Activated CD4-positive, CD25-positive, alpha-beta regulatory T cell treated with anti-CD3 and anti-CD28 coated beads, Interleukin-2, amount 50 U/mL, for 16 hours (primary cell): ENCODE measurements around the gene NKAP.
"Not testable (repeated sequence)": the region's sequence is repeated elsewhere in the genome, so short reads cannot be mapped to it uniquely, and the experiment has no call there.

Experiments used
- DNase-seq: peaks from one replicate; pipeline ENCODE4 v3.0.0-alpha.2; 2020; ENCODE audit warnings: low read depth, low spot score

NKAP gene

GRCh38 chrX:119941336-119941735, 2.2 kb downstream of the NKAP start:
- DNase-seq, result no peak

- DNase-seq, result no peak
These were observed 8.2 kb downstream of the NKAP start for GRCh38 chrX:119935215-119935874.

GRCh38 chrX:119922391-119922790, 21.2 kb downstream of the NKAP start:
- DNase-seq, result not testable (repeated sequence)

- no peak for DNase-seq
These were observed 23.5 kb downstream of the NKAP start for GRCh38 chrX:119919835-119920585.

GRCh38 chrX:119917877-119918276, 25.7 kb downstream of the NKAP start:
- no peak for DNase-seq

- no peak for DNase-seq
These were observed 27.2 kb downstream of the NKAP start for GRCh38 chrX:119916310-119916709.

- no peak for DNase-seq
These were observed 42.6 kb downstream of the NKAP start for GRCh38 chrX:119900976-119901375.

- no peak for DNase-seq
These were observed 44.4 kb downstream of the NKAP start for GRCh38 chrX:119899125-119899524.

GRCh38 chrX:119895843-119896326, 47.7 kb downstream of the NKAP start, which contains the start of gene AKAP14:
Gene AKAP14, plus strand, starts transcription at chrX:119895893. Its CDS starts 7,331 bp downstream, at chrX:119903224.
- no peak for DNase-seq

GRCh38 chrX:119891961-119892692, 51.4 kb downstream of the NKAP start:
- DNase-seq, result not testable (repeated sequence)

- not testable (repeated sequence) for DNase-seq
These were observed 52.9 kb downstream of the NKAP start for GRCh38 chrX:119890626-119891025.

- DNase-seq, result peak; percentile 25
These were observed 55.7 kb downstream of the NKAP start for GRCh38 chrX:119887721-119888425.

GRCh38 chrX:119885554-119886428, 57.8 kb downstream of the NKAP start:
- DNase-seq, result no peak

GRCh38 chrX:119880552-119881437, 62.8 kb downstream of the NKAP start:
- DNase-seq, result no peak

- DNase-seq, result no peak
These were observed 63.5 kb downstream of the NKAP start for GRCh38 chrX:119880076-119880475.

GRCh38 chrX:119878740-119879139, 64.8 kb downstream of the NKAP start:
- no peak for DNase-seq

GRCh38 chrX:119871599-119872395, 71.8 kb downstream of the NKAP start, which contains the start of the genes NDUFA1 and RNF113A:
Gene NDUFA1, plus strand, starts transcription at chrX:119871832. Its CDS starts 80 bp downstream, at chrX:119871912.
Gene RNF113A, minus strand, starts transcription at chrX:119871733. Its CDS starts 120 bp downstream, at chrX:119871613.
- peak; percentile 70 for DNase-seq

GRCh38 chrX:119871245-119871598, 72.3 kb downstream of the NKAP start:
- DNase-seq, result no peak
